ENCODE data around the gene PLET1.

PLET1 gene

GRCh38 chr11:112213753-112214152 is 46.9 kb downstream of the PLET1 start:
- no peaks in the 10 kb centered on the region for H3K36me3 ChIP-seq (ENCODE audit: low read length)
- H4K20me1 ChIP-seq (ENCODE audit: low read depth, low read length): no peaks in the 10 kb centered on the region
- no peak overlapping the region for H3K4me2 ChIP-seq (ENCODE audit: low read depth, low read length, poor library complexity, severe bottlenecking)
- H3K9me3 ChIP-seq (ENCODE audit: insufficient read depth, low read length): no peaks in the 10 kb centered on the region
- no peaks in the 10 kb centered on the region for H3K9me2 ChIP-seq (replicated peaks; ENCODE audit: insufficient read depth, low read length)
- H3K27me3 ChIP-seq (ENCODE audit: low read length): no peaks in the 10 kb centered on the region
- no peak overlapping the region for H3K27ac ChIP-seq (ENCODE audit: low read depth, low read length)
- no peaks in the 10 kb centered on the region for H3F3A ChIP-seq (ENCODE audit: insufficient read depth)
- H3K4me3 ChIP-seq (ENCODE audit: insufficient read depth, low read length, poor library complexity, severe bottlenecking): no peak overlapping the region
- no peak overlapping the region for H2AFZ ChIP-seq (ENCODE audit: low read depth, low read length, severe bottlenecking)
- TF ChIP-seq EZH2phosphoT487 (conservative IDR thresholded peaks at IDR 0.05; ENCODE audit: low read length): no peak
- TF ChIP-seq CTCF (IDR thresholded peaks at IDR 0.05; ENCODE audit: insufficient read depth, low read length, poor library complexity, severe bottlenecking): no peak
- H3K79me2 ChIP-seq (ENCODE audit: insufficient read depth, low read length): no peaks in the 10 kb centered on the region
- H3K9ac ChIP-seq (ENCODE audit: low read length): no peak overlapping the region

GRCh38 chr11:112212710-112213109 is 48.0 kb downstream of the PLET1 start:
- no peak overlapping the region for H3K27ac ChIP-seq (ENCODE audit: low read depth, low read length)
- H3K9ac ChIP-seq (ENCODE audit: low read length): no peak overlapping the region
- H3K9me3 ChIP-seq (ENCODE audit: insufficient read depth, low read length): no peaks in the 10 kb centered on the region
- no peaks in the 10 kb centered on the region for H3K27me3 ChIP-seq (ENCODE audit: low read length)
- H3K4me2 ChIP-seq (ENCODE audit: low read depth, low read length, poor library complexity, severe bottlenecking): no peak overlapping the region
- no peak for TF ChIP-seq CTCF (IDR thresholded peaks at IDR 0.05; ENCODE audit: insufficient read depth, low read length, poor library complexity, severe bottlenecking)
- TF ChIP-seq EZH2phosphoT487 (conservative IDR thresholded peaks at IDR 0.05; ENCODE audit: low read length): no peak
- H2AFZ ChIP-seq (ENCODE audit: low read depth, low read length, severe bottlenecking): no peak overlapping the region
- no peak overlapping the region for H3K4me3 ChIP-seq (ENCODE audit: insufficient read depth, low read length, poor library complexity, severe bottlenecking)
- H3F3A ChIP-seq (ENCODE audit: insufficient read depth): no peaks in the 10 kb centered on the region
- no peaks in the 10 kb centered on the region for H4K20me1 ChIP-seq (ENCODE audit: low read depth, low read length)
- no peaks in the 10 kb centered on the region for H3K36me3 ChIP-seq (ENCODE audit: low read length)
- no peaks in the 10 kb centered on the region for H3K9me2 ChIP-seq (replicated peaks; ENCODE audit: insufficient read depth, low read length)
- H3K79me2 ChIP-seq (ENCODE audit: insufficient read depth, low read length): no peaks in the 10 kb centered on the region

- no peak overlapping the region for H3K4me2 ChIP-seq (ENCODE audit: low read depth, low read length, poor library complexity, severe bottlenecking)
- no peak overlapping the region for H3K27ac ChIP-seq (ENCODE audit: low read depth, low read length)
- H3K9ac ChIP-seq (ENCODE audit: low read length): no peak overlapping the region
- H3K36me3 ChIP-seq (ENCODE audit: low read length): no peaks in the 10 kb centered on the region
- no peaks in the 10 kb centered on the region for H3K79me2 ChIP-seq (ENCODE audit: insufficient read depth, low read length)
- H2AFZ ChIP-seq (ENCODE audit: low read depth, low read length, severe bottlenecking): no peak overlapping the region
- H3K9me2 ChIP-seq (replicated peaks; ENCODE audit: insufficient read depth, low read length): no peaks in the 10 kb centered on the region
- no peaks in the 10 kb centered on the region for H3K9me3 ChIP-seq (ENCODE audit: insufficient read depth, low read length)
- no peaks in the 10 kb centered on the region for H3F3A ChIP-seq (ENCODE audit: insufficient read depth)
- H3K27me3 ChIP-seq (ENCODE audit: low read length): no peaks in the 10 kb centered on the region
- TF ChIP-seq EZH2phosphoT487 (conservative IDR thresholded peaks at IDR 0.05; ENCODE audit: low read length): no peak
- no peak for TF ChIP-seq CTCF (IDR thresholded peaks at IDR 0.05; ENCODE audit: insufficient read depth, low read length, poor library complexity, severe bottlenecking)
- H4K20me1 ChIP-seq (ENCODE audit: low read depth, low read length): no peaks in the 10 kb centered on the region
- no peak overlapping the region for H3K4me3 ChIP-seq (ENCODE audit: insufficient read depth, low read length, poor library complexity, severe bottlenecking)
Observed at GRCh38 chr11:112212290-112212689, 48.4 kb downstream of the PLET1 start.
